K562 (cell line): ENCODE data around the gene MDK. TPM values are rescaled to one million over a fixed set of nuclear protein-coding genes. Genes with fewer than 3 reads are reported as not detected.

ENCODE experiments used
- ATAC-seq: fragments of 200-7000 bp; cut with Tn5 transposase; 3 replicates; pipeline ENCODE4 v1.9.1; 2020; ENCODE audit warnings: moderate library complexity
- BruUV-seq: library from RNA; stranded (reverse); fragments of 400-500 nt; replicated peaks from 2 replicates; lab custom pipeline; 2021; lab: Mats Ljungman, UMichigan
- CTCF ChIA-PET: fragments of 300-600 bp; formaldehyde crosslinking; extraction: SDS; loops from one replicate; lab custom pipeline; 2021; ENCODE audit warnings: low intra/inter-chr PET ratio; lab: Yijun Ruan, JAX
- POLR2A ChIA-PET: fragments of 300-600, 350-650 bp; sonication (Branson Sonifier 250); formaldehyde crosslinking; extraction: SDS; loops from one replicate; lab custom pipeline; 2021; ENCODE audit warnings: antibody characterized with exemption, inconsistent platforms; lab: Yijun Ruan, JAX
- DNase-seq, 4 experiments: peaks; one replicate each; pipeline versions ENCODE4 v3.0.0 to v3.0.0-alpha.2; 2011 to 2018; ENCODE audit warnings: low spot score in 3 of 4, mixed read lengths in 3 of 4; ENCODE audit errors: extremely low read depth in 1 of 4
- FAIRE-seq: peaks from 2 replicates; lab custom pipeline; 2011; peaks lifted over from hg19 to GRCh38; lab: Jason Lieb, UNC
- H2AFZ ChIP-seq: 2 replicates; pipeline ENCODE4 v1.6.0; 2011; ENCODE audit warnings: low read depth, low read length, control low read depth, inconsistent platforms
- H3K27ac ChIP-seq: fragments of 200-600 bp; 3 replicates; pipeline ENCODE4 v1.8.0; 2011; ENCODE audit warnings: low read depth, mild to moderate bottlenecking, control low read depth, inconsistent platforms, low read length, moderate library complexity, mixed read lengths; ENCODE audit errors: extremely low read depth
- H3K27me3 ChIP-seq, 2 experiments: fragments of 300-600 bp in 1 of 2; 2 replicates in 1 of 2; 3 replicates in 1 of 2; pipeline versions ENCODE4 v1.6.0 to v1.8.0; 2011; ENCODE audit warnings: inconsistent platforms in 2 of 2, low read length in 2 of 2, mild to moderate bottlenecking in 1 of 2, mixed read lengths in 1 of 2, moderate library complexity in 1 of 2; ENCODE audit not compliant: control insufficient read depth in 2 of 2, insufficient read depth in 2 of 2
- H3K36me3 ChIP-seq: fragments of 300-600 bp; 3 replicates; pipeline ENCODE4 v1.8.0; 2011; ENCODE audit warnings: mild to moderate bottlenecking, low read length, inconsistent platforms; ENCODE audit not compliant: control insufficient read depth, insufficient read depth
- H3K4me1 ChIP-seq, 2 experiments: fragments of 200-600 bp in 1 of 2; replicated peaks in 1 of 2; 2 replicates in 1 of 2; 3 replicates in 1 of 2; pipeline versions ENCODE4 v1.5.1 to v1.8.0; 2011; ENCODE audit warnings: inconsistent platforms in 2 of 2, low read length in 2 of 2, mild to moderate bottlenecking in 1 of 2, mixed read lengths in 1 of 2, moderate library complexity in 1 of 2; ENCODE audit not compliant: control insufficient read depth in 2 of 2, insufficient read depth in 2 of 2
- H3K4me2 ChIP-seq: 2 replicates; pipeline ENCODE4 v1.6.1; 2011; ENCODE audit warnings: low read length, control low read depth, inconsistent platforms, mixed read lengths; ENCODE audit not compliant: insufficient read depth
- H3K4me3 ChIP-seq: fragments of 200-600 bp; sonication (generic), shearing (Covaris generic); 2 replicates; pipeline ENCODE4 v1.5.1; 2016; ENCODE audit warnings: control low read depth, inconsistent platforms
- H3K79me2 ChIP-seq: fragments of 200-600 bp; 3 replicates; pipeline ENCODE4 v1.8.0; 2011; ENCODE audit warnings: low read length, inconsistent platforms; ENCODE audit not compliant: control insufficient read depth, insufficient read depth
- H3K9ac ChIP-seq, 2 experiments: 2 replicates each; pipeline versions ENCODE4 v1.6.0 to v1.6.1; 2011; ENCODE audit warnings: low read depth in 2 of 2, low read length in 2 of 2, control low read depth in 1 of 2, inconsistent platforms in 1 of 2, mild to moderate bottlenecking in 1 of 2, mixed read lengths in 1 of 2; ENCODE audit not compliant: insufficient read depth in 1 of 2
- H3K9me1 ChIP-seq: one replicate; pipeline ENCODE4 v1.6.0; 2011; ENCODE audit warnings: inconsistent platforms, mild to moderate bottlenecking, low read length, moderate library complexity; ENCODE audit not compliant: control insufficient read depth, insufficient read depth
- H3K9me3 ChIP-seq: replicated peaks from 2 replicates; pipeline ENCODE4 v1.5.1; 2011; ENCODE audit warnings: low read depth, low read length, inconsistent platforms; ENCODE audit not compliant: control insufficient read depth, insufficient read depth
- H4K20me1 ChIP-seq: replicated peaks from 2 replicates; pipeline ENCODE4 v1.6.1; 2011; ENCODE audit warnings: low read length, inconsistent platforms, mixed read lengths; ENCODE audit not compliant: control insufficient read depth, insufficient read depth
- HNRNPL ChIP-seq: fragments of 200-400 bp; formaldehyde crosslinking; IDR thresholded peaks from 2 replicates; pipeline ENCODE4 v1.6.1; 2017; ENCODE audit warnings: low read depth, mild to moderate bottlenecking, low read length
- THAP12 ChIP-seq: fragments of 250-450 bp; sonication (Bioruptor Pico); IDR thresholded peaks from 2 replicates; pipeline ENCODE4 v1.9.0; 2021; ENCODE audit warnings: mild to moderate bottlenecking, inconsistent platforms
- ZBTB33 ChIP-seq: sonication (generic); formaldehyde crosslinking; IDR thresholded peaks from 2 replicates; pipeline ENCODE4 v1.8.1; 2023; ENCODE audit warnings: mild to moderate bottlenecking, missing genetic modification reagents
- WGBS: fragments of 100-300 bp; shearing (Covaris generic); methylation state at CpG from one replicate; pipeline ENCODE4 v1.1.6; 2016; ENCODE audit warnings: low coverage, mixed read lengths; ENCODE audit not compliant: insufficient coverage; ENCODE audit errors: missing lambda C conversion rate; 5-methylcytosine and 5-hydroxymethylcytosine counted together
- in situ Hi-C: fragments of 300-500 bp; cut with MboI; formaldehyde crosslinking; loops from 4 replicates; pipeline ENCODE4 v1.15.0; 2018; ENCODE audit warnings: inconsistent platforms, mixed read lengths
- intact Hi-C: fragments of 100-400 bp; cut with micrococcal nuclease; formaldehyde crosslinking; loops from 2 replicates; pipeline ENCODE4 v1.14.2; 2022
- polyA plus RNA-seq, 8 experiments: library from polyadenylated mRNA; depleted of rRNA in 4 of 8; stranded (reverse) in 5 of 8; unstranded in 3 of 8; fragments of >200 nt; fragmentation: Nextera tagmentation in 2 of 8; fragmentation: Illumina TruSeq in 1 of 8; extraction: Ambion mirVana in 2 of 8; extraction: Trizol in 1 of 8; gene quantifications; 2 replicates each; pipeline versions ENCODE4 v1.2.1 to v1.2.3, GENCODE V29; 2011 to 2014; ENCODE audit warnings: inconsistent platforms in 1 of 8, missing spikeins in 1 of 8
- total RNA-seq, 7 experiments: library from RNA; depleted of rRNA in 6 of 7; stranded (reverse); fragments of >200 nt in 6 of 7; fragmentation: Illumina TruSeq in 2 of 7; extraction: Trizol in 2 of 7; gene quantifications; 2 replicates each; pipeline versions ENCODE4 v1.2.1 to v1.2.3, GENCODE V29; 2011 to 2021; ENCODE audit warnings: low replicate concordance in 1 of 7

The MDK gene
- total and polyA plus RNA-seq, 9 of the 15 experiments (the other 6 are each of a cell fraction or from before 2014, with no cell fraction given): 20.7 to 700 (median 350) TPM

- H3K4me2 ChIP-seq: no peak overlapping the region
- no TSS peak for BruUV-seq
- peaks cover 0 to 7% of the 10 kb centered on the region in 2 experiments; a peak in 1 of 5 replicates for H3K27me3 ChIP-seq
- ATAC-seq (no peak), DNase-seq (no peak), FAIRE-seq (no peak)
- TF ChIP-seq HNRNPL: peak; percentile 45; the same call in 1 of the 2 replicates
- peak; percentile 60; the same call in 1 of the 2 replicates for TF ChIP-seq ZBTB33 (CRISPR knock-in tag)
- no peak for TF ChIP-seq THAP12 (CRISPR knock-in tag)
- no peak overlapping the region for H2AFZ ChIP-seq
- 0 out of 4 replicates have a peak overlapping the region, but pooled peaks of 1 of the 2 experiments have one; percentile 38 for H3K9ac ChIP-seq
- peaks cover 16% of the 10 kb centered on the region for H3K79me2 ChIP-seq
- in situ Hi-C loops: no loop called here
- H3K4me1 ChIP-seq: peaks cover 27 to 80% of the 10 kb centered on the region in 2 experiments
- peaks cover 17% of the 10 kb centered on the region; the same call in 1 of the 3 replicates for H3K36me3 ChIP-seq
- WGBS: 83% methylated on average over 37 of the region's 47 CpGs
- CTCF ChIA-PET: no interaction called here
- POLR2A ChIA-PET: no interaction called here
- intact Hi-C loops: loop anchor here (5.0 kb wide), 1 partner anchor 232 kb away; the partner anchor contains the start of genes ATG13 and HARBI1
- H3K27ac ChIP-seq: no peak overlapping the region
- no peaks in the 10 kb centered on the region; the same call in 1 of the 2 replicates for H4K20me1 ChIP-seq
- H3K9me3 ChIP-seq: no peaks in the 10 kb centered on the region
- H3K9me1 ChIP-seq: peaks cover 7% of the 10 kb centered on the region
- no peak overlapping the region for H3K4me3 ChIP-seq
These were observed 3.9 kb downstream of the MDK start for GRCh38 chr11:46385169-46386004.
